ENCODE measurements around the gene CLDND2. TPM values are rescaled to one million over a fixed set of nuclear protein-coding genes. Genes with fewer than 3 reads are reported as not detected.

Gene CLDND2
- total RNA-seq, 1 donor from 2014 or later, result 0.97 TPM

DNA sequence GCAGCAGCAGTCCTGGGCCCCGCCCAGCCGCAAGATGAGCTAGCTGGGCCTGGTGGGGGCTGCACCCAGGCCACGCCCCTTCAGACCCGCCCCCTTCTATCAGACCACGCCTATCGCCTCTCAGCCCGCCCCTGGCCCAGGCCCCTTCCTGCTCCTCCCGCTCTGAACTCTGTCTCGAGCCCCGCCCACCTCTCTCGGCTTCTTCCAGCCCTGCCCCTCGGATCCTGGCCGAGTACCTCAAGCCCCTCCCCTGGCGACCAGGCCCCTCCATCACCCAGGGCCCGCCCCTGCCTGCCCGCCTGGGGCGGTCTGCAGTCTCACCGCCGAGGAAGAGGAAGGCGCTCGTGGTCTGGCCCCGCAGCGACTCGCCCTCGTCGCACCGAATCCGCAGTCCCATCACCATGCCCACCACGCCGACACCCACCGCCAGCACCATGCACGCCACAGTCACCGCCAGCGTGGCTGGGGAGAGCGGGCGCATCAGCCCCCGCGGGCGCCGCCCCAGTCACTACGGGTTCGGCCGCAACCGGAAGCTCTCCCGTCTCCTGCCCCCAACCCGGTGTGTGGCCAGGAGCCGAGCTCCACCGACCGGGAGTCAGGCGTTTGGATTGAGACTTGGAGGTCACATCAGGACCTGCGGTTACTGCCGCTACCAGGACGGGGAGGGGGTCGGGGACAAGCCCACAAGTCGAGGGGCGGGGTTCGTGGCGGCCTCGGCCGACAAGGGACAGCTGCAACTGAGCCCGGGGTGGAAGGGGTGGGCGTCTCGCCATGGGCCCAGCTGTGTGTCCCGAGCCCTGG, 1.0 kb downstream of the CLDND2 start:
- Mint-ChIP-seq H3K27me3 (peaks cover 3% of the 10 kb centered on the region), H3K27ac (peak overlapping the region; percentile 100), H3K4me3 (peak overlapping the region; percentile 98), H3K9me3 (no peaks in the 10 kb centered on the region), H3K36me3 (no peaks in the 10 kb centered on the region), H3K4me1 (ENCODE audit: unreplicated experiment) (peaks cover 22% of the 10 kb centered on the region)
- TF ChIP-seq, protein P1, sequence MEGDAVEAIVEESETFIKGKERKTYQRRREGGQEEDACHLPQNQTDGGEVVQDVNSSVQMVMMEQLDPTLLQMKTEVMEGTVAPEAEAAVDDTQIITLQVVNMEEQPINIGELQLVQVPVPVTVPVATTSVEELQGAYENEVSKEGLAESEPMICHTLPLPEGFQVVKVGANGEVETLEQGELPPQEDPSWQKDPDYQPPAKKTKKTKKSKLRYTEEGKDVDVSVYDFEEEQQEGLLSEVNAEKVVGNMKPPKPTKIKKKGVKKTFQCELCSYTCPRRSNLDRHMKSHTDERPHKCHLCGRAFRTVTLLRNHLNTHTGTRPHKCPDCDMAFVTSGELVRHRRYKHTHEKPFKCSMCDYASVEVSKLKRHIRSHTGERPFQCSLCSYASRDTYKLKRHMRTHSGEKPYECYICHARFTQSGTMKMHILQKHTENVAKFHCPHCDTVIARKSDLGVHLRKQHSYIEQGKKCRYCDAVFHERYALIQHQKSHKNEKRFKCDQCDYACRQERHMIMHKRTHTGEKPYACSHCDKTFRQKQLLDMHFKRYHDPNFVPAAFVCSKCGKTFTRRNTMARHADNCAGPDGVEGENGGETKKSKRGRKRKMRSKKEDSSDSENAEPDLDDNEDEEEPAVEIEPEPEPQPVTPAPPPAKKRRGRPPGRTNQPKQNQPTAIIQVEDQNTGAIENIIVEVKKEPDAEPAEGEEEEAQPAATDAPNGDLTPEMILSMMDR (conservative IDR thresholded peaks at IDR 0.05), result no peak
- DNase-seq (ENCODE audit: extremely low spot score, unreplicated experiment), result peak; percentile 99

DNA sequence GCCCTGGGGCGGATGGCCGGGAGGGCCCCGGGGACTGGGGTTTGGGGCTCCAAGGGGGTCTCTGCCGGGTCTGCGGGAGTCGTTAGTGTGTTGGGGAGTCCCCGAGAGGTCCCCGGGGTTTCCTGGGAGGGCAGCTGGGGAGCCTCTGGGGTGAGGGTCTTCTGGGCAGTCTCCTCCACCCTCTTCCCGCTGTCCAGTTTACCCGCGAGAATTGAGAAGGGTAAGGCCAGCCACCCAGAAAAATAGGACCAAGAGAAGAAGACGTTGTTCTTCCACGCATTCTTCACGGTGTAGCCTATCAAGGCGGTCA, 1.6 kb downstream of the CLDND2 start:
- H3K4me3 Mint-ChIP-seq, result peak overlapping the region; percentile 98
- no peaks in the 10 kb centered on the region for H3K36me3 Mint-ChIP-seq
- no peak for DNase-seq (ENCODE audit: extremely low spot score, unreplicated experiment)
- H3K27me3 Mint-ChIP-seq, result peaks cover 3% of the 10 kb centered on the region
- peak overlapping the region; percentile 100 for H3K27ac Mint-ChIP-seq
- no peaks in the 10 kb centered on the region for H3K9me3 Mint-ChIP-seq
- TF ChIP-seq, protein P1 (conservative IDR thresholded peaks at IDR 0.05), result no peak
- H3K4me1 Mint-ChIP-seq (ENCODE audit: unreplicated experiment), result peaks cover 26% of the 10 kb centered on the region

DNA sequence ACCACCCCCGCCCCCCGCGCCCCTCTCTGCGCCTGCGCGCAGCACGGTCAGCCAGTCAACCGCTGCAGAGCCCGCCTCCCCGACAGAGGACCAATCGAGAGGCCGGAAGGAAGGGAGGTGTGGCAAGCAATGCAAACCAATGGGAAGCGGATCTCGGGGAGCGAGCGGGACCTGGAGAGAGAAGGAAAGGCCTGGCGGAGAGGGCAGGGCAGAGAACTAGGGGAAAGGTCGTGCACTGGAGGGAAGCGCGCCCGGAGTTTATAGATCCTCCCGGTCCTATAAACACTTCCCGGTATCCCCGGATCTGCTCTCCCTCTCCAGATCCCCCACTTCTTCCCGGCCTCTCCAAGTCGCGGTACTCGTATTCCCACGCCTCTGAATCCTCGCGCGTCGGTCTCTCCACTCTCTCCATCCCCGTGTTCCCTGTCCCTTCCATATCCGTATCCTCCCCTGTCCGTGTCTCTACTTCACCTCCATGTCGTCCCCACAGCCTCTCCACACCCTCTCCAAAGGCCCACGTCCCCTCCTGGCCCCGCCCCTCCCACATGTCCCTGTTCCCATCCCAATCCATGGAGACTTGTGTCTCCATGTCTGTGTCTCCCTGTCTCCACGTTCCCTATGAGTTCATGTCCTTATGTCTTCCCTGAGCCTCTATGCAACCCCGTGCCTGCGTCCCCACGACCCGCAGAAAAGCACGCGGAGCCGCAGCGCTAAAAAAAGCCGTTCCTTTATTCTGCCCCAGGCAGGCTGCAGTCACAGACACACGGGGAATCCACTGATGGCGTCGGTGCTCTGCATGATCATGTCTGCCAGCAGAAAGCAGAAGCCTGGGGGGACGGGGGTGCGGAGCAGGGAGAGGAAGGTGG, 2.2 kb downstream of the CLDND2 start:
- peaks cover 26% of the 10 kb centered on the region for H3K4me1 Mint-ChIP-seq (ENCODE audit: unreplicated experiment)
- H3K9me3 Mint-ChIP-seq, result no peaks in the 10 kb centered on the region
- peak overlapping the region; percentile 98 for H3K4me3 Mint-ChIP-seq
- TF ChIP-seq, protein P1 (conservative IDR thresholded peaks at IDR 0.05), result no peak
- H3K27me3 Mint-ChIP-seq, result peaks cover 3% of the 10 kb centered on the region
- H3K36me3 Mint-ChIP-seq, result no peaks in the 10 kb centered on the region
- peak; percentile 95 for DNase-seq (ENCODE audit: extremely low spot score, unreplicated experiment)
- peak overlapping the region; percentile 100 for H3K27ac Mint-ChIP-seq

DNA sequence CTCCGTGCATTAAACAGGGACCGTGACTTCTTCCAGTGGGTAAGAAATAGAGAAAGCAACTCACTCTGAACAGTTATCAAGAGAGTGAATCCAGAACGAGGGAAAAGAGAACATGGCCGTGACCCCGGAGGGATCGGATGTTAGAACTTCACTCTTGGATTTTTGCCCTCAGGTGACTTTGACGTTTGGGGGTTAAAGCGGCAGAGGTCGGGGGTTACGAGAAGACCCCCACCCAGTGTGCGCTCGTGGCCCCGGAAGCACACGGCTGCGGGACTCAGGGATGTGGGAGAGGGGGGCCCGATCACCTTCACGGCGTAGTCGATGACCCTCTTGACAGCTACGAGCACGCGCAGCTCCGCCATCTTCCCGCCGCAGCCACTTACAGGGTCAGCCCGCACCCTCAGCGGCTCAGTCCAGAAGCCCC, 2.8 kb downstream of the CLDND2 start, which contains the start of gene ETFB:
Gene ETFB, minus strand, starts transcription at position 424 of the 424 bp plus-strand sequence. Its CDS starts 62 bp downstream, at position 362.
- H3K4me3 Mint-ChIP-seq, result peak within 1 kb of the TSS; percentile 98

DNA sequence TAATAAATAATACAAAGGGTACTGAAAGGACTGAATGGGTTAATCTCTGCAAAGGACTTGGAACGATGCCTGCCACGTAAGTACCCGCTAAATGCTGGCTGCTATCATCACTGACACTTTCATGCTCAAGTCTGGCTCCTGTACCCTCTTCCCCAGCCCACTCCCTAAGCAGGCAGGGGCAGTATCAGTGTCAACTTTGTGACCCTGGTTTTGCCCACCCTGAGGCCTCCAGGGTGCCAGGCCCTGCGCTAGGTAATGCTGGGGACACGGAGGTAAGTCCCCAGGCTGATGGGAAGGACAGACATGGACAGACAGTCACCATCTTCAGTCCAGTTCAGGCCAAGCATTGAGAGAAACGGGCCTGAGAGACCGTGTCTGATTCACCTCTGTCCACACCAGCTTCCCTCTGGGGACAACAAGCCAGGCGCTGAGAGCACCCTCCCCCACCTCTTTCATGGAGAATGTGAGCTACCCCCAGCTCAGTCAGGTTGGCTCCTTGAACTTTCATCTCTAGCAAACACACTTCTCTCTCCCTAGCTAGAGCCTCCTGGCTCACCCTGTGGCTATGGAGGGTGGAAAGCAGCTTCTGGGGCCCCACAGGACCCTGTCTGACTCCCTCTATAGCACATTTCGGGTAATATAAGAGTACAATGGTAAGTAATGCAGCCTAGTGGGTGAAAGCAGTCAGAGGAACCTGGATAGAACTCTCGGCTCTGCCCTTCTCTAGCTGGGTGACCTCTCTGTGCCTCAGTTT, 3.4 kb downstream of the CLDND2 start:
- H3K9me3 Mint-ChIP-seq, result no peaks in the 10 kb centered on the region
- peak overlapping the region; percentile 100 for H3K27ac Mint-ChIP-seq
- no peak for DNase-seq (ENCODE audit: extremely low spot score, unreplicated experiment)
- peaks cover 25% of the 10 kb centered on the region for H3K4me1 Mint-ChIP-seq (ENCODE audit: unreplicated experiment)
- TF ChIP-seq, protein P1 (conservative IDR thresholded peaks at IDR 0.05), result no peak
- no peaks in the 10 kb centered on the region for H3K36me3 Mint-ChIP-seq
- peak overlapping the region; percentile 98 for H3K4me3 Mint-ChIP-seq
- peaks cover 3% of the 10 kb centered on the region for H3K27me3 Mint-ChIP-seq

More for the DNA sequence above, 2.8 kb downstream of the CLDND2 start, which contains the start of gene ETFB:
- H3K4me1 Mint-ChIP-seq (ENCODE audit: unreplicated experiment), result peaks cover 26% of the 10 kb centered on the region
- no peaks in the 10 kb centered on the region for H3K9me3 Mint-ChIP-seq
- H3K36me3 Mint-ChIP-seq, result no peaks in the 10 kb centered on the region
- DNase-seq (ENCODE audit: extremely low spot score, unreplicated experiment), result no peak
- peaks cover 3% of the 10 kb centered on the region for H3K27me3 Mint-ChIP-seq
- H3K27ac Mint-ChIP-seq, result peak within 1 kb of the TSS; percentile 100
- TF ChIP-seq, protein P1 (conservative IDR thresholded peaks at IDR 0.05), result no peak
